Measurements from ENCODE around the gene GFRA1. TPM values are rescaled to one million over a fixed set of nuclear protein-coding genes. Genes with fewer than 3 reads are reported as not detected.

Gene GFRA1
- total and polyA plus RNA-seq, 2 of the 4 experiments (the other 2 are of a cell fraction): 9.1 to 9.3 TPM

- Histone ChIP-seq H4K20me1 (ENCODE audit: insufficient read depth, low read length) (no peaks in the 10 kb centered on the region), H2AK5ac (ENCODE audit: low read depth, low read length) (no peak overlapping the region), H3K4ac (ENCODE audit: low read depth, low read length) (no peak overlapping the region), H3K9me3 (ENCODE audit: control insufficient read depth, insufficient read depth, low read length) (no peaks in the 10 kb centered on the region; the same call in 1 of the 2 replicates), H3K23ac (ENCODE audit: low read depth, low read length) (no peak overlapping the region), H4K91ac (ENCODE audit: insufficient read depth, low read depth, low read length) (no peak overlapping the region), H3K4me2 (ENCODE audit: low read depth, low read length) (no peak overlapping the region), H2AFZ (replicated peaks; ENCODE audit: low read length, poor library complexity) (no peak overlapping the region), H3K9me1 (ENCODE audit: insufficient read depth, low read length) (no peaks in the 10 kb centered on the region), H2BK15ac (ENCODE audit: low read depth, low read length) (no peak overlapping the region), H3K56ac (ENCODE audit: extremely low read depth, insufficient read depth, low read length) (no peak overlapping the region), H3K14ac (replicated peaks; ENCODE audit: low read depth, low read length) (no peak overlapping the region), H3K4me1 (ENCODE audit: control insufficient read depth, insufficient read depth, low read length) (no peaks in the 10 kb centered on the region), H4K8ac (ENCODE audit: low read depth in 2 of 2, low read length in 2 of 2) (no peak overlapping the region), H2BK5ac (ENCODE audit: low read depth, low read length, poor library complexity, severe bottlenecking) (no peak overlapping the region), H2BK20ac (ENCODE audit: low read depth, low read length) (no peak overlapping the region), H2AK9ac (replicated peaks; ENCODE audit: low read depth, low read length, poor library complexity) (no peak overlapping the region), H2BK120ac (ENCODE audit: low read depth, low read length) (no peak overlapping the region), H3K27ac (ENCODE audit: insufficient read depth, low read length) (no peak overlapping the region), H3K4me3 (ENCODE audit: insufficient read depth, low read depth, low read length) (no peak overlapping the region), H3K18ac (ENCODE audit: low read depth, low read length) (no peak overlapping the region), H3K9ac (ENCODE audit: low read depth, low read length) (no peak overlapping the region), H3K79me1 (ENCODE audit: low read depth in 1 of 2, low read length in 2 of 2) (no peaks in the 10 kb centered on the region), H4K5ac (ENCODE audit: low read depth, low read length) (no peak overlapping the region), H3K36me3 (ENCODE audit: control insufficient read depth, insufficient read depth, low read length) (no peaks in the 10 kb centered on the region), H3K27me3 (ENCODE audit: control insufficient read depth, insufficient read depth, low read length) (no peaks in the 10 kb centered on the region)
- ChIA-PET CTCF (no interaction called here), POLR2A (ENCODE audit: unreplicated experiment) (no interaction called here)
- no peak for TF ChIP-seq CHD1 (IDR thresholded peaks at IDR 0.05; ENCODE audit: low read depth, low read length)
- no peak for TF ChIP-seq CTCF (conservative IDR thresholded peaks at IDR 0.05; ENCODE audit: low read depth, low read length)
- TF ChIP-seq USF2 (IDR thresholded peaks at IDR 0.05; ENCODE audit: low read depth, low read length): no peak
- TF ChIP-seq POLR2A (IDR thresholded peaks at IDR 0.05; ENCODE audit: low read depth, low read length): no peak
- no peak for TF ChIP-seq MXI1 (IDR thresholded peaks at IDR 0.05; ENCODE audit: borderline replicate concordance, low read depth, low read length)
- no peak for TF ChIP-seq CEBPB (IDR thresholded peaks at IDR 0.05; ENCODE audit: low read depth, low read length)
- no peak for TF ChIP-seq FOS (IDR thresholded peaks at IDR 0.05; ENCODE audit: low read depth, low read length)
- TF ChIP-seq BHLHE40 (IDR thresholded peaks at IDR 0.05; ENCODE audit: low read depth, low read length): no peak
- no peak for TF ChIP-seq RFX5 (IDR thresholded peaks at IDR 0.05; ENCODE audit: low read depth, low read length)
- TF ChIP-seq SMC3 (IDR thresholded peaks at IDR 0.05; ENCODE audit: low read depth, low read length): no peak
- TF ChIP-seq MAFK (IDR thresholded peaks at IDR 0.05; ENCODE audit: low read depth, low read length): no peak
- TF ChIP-seq MAZ (IDR thresholded peaks at IDR 0.05; ENCODE audit: borderline replicate concordance, low read depth, low read length): no peak
- TF ChIP-seq RAD21 (IDR thresholded peaks at IDR 0.05; ENCODE audit: low read length): no peak
- no peak for TF ChIP-seq ELK1 (IDR thresholded peaks at IDR 0.05; ENCODE audit: borderline replicate concordance, low read depth, low read length)
- no peak for TF ChIP-seq RCOR1 (IDR thresholded peaks at IDR 0.05; ENCODE audit: insufficient replicate concordance, low read length)
- TF ChIP-seq NFE2L2 (IDR thresholded peaks at IDR 0.05; ENCODE audit: low read depth, low read length): no peak
- intact Hi-C loops (cut with micrococcal nuclease) (no loop called here), dilution Hi-C loops (cut with HindIII; ENCODE audit: low sequenced_read_pairs, unreplicated experiment) (no loop called here), in situ Hi-C loops (cut with MboI; ENCODE audit: low sequenced_read_pairs) (no loop called here)
- BruUV-seq (replicated peaks): no TSS peak
- no peak for DNase-seq
- 65% methylated on average over 4 of the region's 10 CpGs; no CpG with 5 or more reads in 1 of the 2 experiments for whole genome bisulfite sequencing, 2 experiments (ENCODE audit: extremely low coverage in 2 of 2, insufficient read length in 1 of 2)
- ATAC-seq (ENCODE audit: low read depth): no peak
Measured at GRCh38 chr10:116049158-116049973, 223.6 kb downstream of the GFRA1 start.
